Measurements from ENCODE around the gene FLRT1.

DNA sequence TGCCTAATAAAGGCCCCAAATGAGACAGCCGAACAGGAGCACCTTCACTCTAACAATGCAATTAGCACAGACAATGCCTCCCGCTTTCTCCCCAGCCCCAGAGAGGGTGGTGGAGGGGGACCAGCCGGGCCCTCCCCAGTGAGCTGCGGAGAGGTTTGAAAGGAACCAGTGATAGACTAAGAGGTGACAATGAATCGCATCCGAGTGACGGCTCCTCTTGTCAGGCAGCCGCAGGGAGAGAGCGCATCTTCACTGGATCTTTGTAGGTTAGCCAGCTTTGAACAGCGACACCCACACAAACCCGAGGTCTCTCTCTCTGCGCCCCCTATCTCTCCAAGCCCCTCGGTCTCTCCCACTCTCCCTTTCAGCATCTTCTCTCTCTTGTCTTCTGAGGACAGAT, 28.0 kb downstream of the FLRT1 start:
- TF ChIP-seq POLR2A (IDR thresholded peaks at IDR 0.05), result no peak
- TF ChIP-seq, protein P1, sequence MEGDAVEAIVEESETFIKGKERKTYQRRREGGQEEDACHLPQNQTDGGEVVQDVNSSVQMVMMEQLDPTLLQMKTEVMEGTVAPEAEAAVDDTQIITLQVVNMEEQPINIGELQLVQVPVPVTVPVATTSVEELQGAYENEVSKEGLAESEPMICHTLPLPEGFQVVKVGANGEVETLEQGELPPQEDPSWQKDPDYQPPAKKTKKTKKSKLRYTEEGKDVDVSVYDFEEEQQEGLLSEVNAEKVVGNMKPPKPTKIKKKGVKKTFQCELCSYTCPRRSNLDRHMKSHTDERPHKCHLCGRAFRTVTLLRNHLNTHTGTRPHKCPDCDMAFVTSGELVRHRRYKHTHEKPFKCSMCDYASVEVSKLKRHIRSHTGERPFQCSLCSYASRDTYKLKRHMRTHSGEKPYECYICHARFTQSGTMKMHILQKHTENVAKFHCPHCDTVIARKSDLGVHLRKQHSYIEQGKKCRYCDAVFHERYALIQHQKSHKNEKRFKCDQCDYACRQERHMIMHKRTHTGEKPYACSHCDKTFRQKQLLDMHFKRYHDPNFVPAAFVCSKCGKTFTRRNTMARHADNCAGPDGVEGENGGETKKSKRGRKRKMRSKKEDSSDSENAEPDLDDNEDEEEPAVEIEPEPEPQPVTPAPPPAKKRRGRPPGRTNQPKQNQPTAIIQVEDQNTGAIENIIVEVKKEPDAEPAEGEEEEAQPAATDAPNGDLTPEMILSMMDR (IDR thresholded peaks at IDR 0.05), result no peak

Data from lower leg skin (tissue), 3 donors.